ENCODE measurements around the gene DMPK.

Gene DMPK

DNA sequence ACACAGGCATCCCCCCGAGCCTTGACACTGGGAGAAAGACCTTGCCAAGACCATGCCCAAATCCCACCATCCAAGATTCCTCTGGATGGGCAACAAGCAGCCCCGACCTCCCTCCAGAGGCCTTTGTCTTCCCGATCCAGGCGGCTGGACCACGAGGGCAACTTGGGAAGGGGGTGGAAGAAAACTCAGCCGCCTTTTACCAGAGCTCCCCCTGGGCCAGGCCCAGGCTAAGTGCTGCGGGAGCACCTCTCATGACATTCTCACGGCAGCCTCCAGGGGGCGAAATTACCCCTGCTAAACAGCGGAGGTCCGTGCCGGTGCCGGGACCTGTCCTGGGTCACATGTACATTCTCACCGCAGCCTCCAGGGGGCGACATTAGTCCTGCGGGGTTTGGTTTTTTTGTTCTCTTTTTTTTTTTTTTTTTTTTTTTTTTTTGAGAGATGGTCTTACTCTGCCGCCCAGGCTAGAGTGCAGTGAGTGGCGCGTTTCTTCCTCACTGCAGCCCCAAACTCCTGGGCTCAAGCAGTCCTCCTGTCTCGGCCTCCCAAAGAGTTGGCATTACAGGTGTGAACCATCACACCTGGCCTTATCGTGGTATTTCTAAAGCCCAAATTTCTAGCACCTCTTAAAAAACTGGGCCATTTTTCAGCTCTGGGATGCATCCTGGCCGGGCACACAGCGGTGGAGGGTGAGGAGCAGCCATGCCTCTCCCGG lies 34.9 kb upstream of the DMPK start:
- peak; percentile 92 for ATAC-seq
- TF ChIP-seq ZFP30 (CRISPR knock-in tag; IDR thresholded peaks at IDR 0.05) (no peak), TCF4 (CRISPR knock-in tag; IDR thresholded peaks at IDR 0.05; ENCODE audit: borderline replicate concordance) (no peak), GLIS3 (CRISPR knock-in tag; IDR thresholded peaks at IDR 0.05) (no peak), CSDC2 (CRISPR knock-in tag; IDR thresholded peaks at IDR 0.05) (no peak), BACH2 (CRISPR knock-in tag; IDR thresholded peaks at IDR 0.05; ENCODE audit: borderline replicate concordance) (no peak), OSR1 (CRISPR knock-in tag; IDR thresholded peaks at IDR 0.05) (no peak), ZFP3 (CRISPR knock-in tag; IDR thresholded peaks at IDR 0.05) (no peak), ZNF8 (CRISPR knock-in tag; IDR thresholded peaks at IDR 0.05) (no peak), RARB (CRISPR knock-in tag; IDR thresholded peaks at IDR 0.05) (no peak), ISL1 (CRISPR knock-in tag; IDR thresholded peaks at IDR 0.05) (no peak), SNAI2 (CRISPR knock-in tag; IDR thresholded peaks at IDR 0.05) (no peak), ZNF70 (CRISPR knock-in tag; IDR thresholded peaks at IDR 0.05) (no peak), TOX (CRISPR knock-in tag; IDR thresholded peaks at IDR 0.05; ENCODE audit: borderline replicate concordance) (no peak), POU6F1 (CRISPR knock-in tag; IDR thresholded peaks at IDR 0.05; ENCODE audit: borderline replicate concordance, low read depth) (no peak), ESRRG (CRISPR knock-in tag; IDR thresholded peaks at IDR 0.05) (no peak), PPARA (CRISPR knock-in tag; IDR thresholded peaks at IDR 0.05; ENCODE audit: borderline replicate concordance) (no peak)

- no peak for ATAC-seq
Measured at GRCh38 chr19:45816236-45817009, 34.1 kb upstream of the DMPK start.

DNA sequence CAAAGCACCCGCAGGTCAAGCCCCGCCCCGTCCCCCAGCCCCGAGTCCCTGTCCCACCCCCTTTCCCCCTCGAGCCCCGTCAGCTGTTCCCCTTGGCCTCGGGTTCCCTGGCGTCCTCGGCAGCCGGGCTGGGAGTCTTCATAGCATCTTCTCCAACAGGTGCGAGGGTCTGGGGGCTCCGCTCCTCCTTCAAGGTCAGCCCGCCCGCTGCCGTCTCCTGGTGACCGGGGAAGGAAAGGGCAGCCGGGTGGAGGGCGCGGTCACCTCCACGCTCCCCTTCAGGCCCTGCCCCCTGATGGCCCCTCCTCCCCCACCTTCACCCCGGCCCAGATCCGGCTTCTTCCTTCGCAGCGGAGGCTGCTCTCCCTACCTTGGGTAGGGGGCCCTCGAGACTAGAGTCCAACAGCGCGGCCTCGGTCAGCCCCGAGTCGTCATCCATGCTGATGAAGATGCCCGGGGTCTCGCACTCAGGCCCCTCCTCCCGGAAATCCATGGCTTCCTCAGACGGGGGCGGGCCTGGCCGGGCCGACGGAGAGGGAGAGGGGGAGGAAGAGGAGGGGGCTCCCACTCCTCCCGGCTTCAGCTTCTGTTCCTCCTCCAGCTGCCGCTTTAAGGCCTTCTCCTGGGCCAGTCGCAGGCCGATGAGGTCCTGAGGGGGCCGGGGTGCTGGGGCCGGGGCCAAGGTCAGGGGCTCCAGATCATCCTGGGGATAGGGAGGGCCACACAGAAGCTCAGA lies 33.4 kb upstream of the DMPK start:
- ATAC-seq, result no peak
- TF ChIP-seq ISL1 (CRISPR knock-in tag; IDR thresholded peaks at IDR 0.05), result no peak
- TF ChIP-seq ZNF8 (CRISPR knock-in tag; IDR thresholded peaks at IDR 0.05), result no peak
- no peak for TF ChIP-seq SNAI2 (CRISPR knock-in tag; IDR thresholded peaks at IDR 0.05)
- TF ChIP-seq GLIS3 (CRISPR knock-in tag; IDR thresholded peaks at IDR 0.05), result no peak
- TF ChIP-seq BACH2 (CRISPR knock-in tag; IDR thresholded peaks at IDR 0.05; ENCODE audit: borderline replicate concordance), result no peak
- no peak for TF ChIP-seq ESRRG (CRISPR knock-in tag; IDR thresholded peaks at IDR 0.05)
- TF ChIP-seq PPARA (CRISPR knock-in tag; IDR thresholded peaks at IDR 0.05; ENCODE audit: borderline replicate concordance), result no peak
- TF ChIP-seq CREB5 (CRISPR knock-in tag; IDR thresholded peaks at IDR 0.05; ENCODE audit: low read depth), result no peak
- no peak for TF ChIP-seq ZC3H10 (CRISPR knock-in tag; IDR thresholded peaks at IDR 0.05)
- no peak for TF ChIP-seq ZFP3 (CRISPR knock-in tag; IDR thresholded peaks at IDR 0.05)
- TF ChIP-seq POU6F1 (CRISPR knock-in tag; IDR thresholded peaks at IDR 0.05; ENCODE audit: borderline replicate concordance, low read depth), result no peak
- no peak for TF ChIP-seq OSR1 (CRISPR knock-in tag; IDR thresholded peaks at IDR 0.05)
- TF ChIP-seq ZNF565 (CRISPR knock-in tag; conservative IDR thresholded peaks at IDR 0.05; ENCODE audit: low read depth), result no peak
- no peak for TF ChIP-seq TCF4 (CRISPR knock-in tag; IDR thresholded peaks at IDR 0.05; ENCODE audit: borderline replicate concordance)
- TF ChIP-seq RARB (CRISPR knock-in tag; IDR thresholded peaks at IDR 0.05), result no peak
- TF ChIP-seq, protein P1, sequence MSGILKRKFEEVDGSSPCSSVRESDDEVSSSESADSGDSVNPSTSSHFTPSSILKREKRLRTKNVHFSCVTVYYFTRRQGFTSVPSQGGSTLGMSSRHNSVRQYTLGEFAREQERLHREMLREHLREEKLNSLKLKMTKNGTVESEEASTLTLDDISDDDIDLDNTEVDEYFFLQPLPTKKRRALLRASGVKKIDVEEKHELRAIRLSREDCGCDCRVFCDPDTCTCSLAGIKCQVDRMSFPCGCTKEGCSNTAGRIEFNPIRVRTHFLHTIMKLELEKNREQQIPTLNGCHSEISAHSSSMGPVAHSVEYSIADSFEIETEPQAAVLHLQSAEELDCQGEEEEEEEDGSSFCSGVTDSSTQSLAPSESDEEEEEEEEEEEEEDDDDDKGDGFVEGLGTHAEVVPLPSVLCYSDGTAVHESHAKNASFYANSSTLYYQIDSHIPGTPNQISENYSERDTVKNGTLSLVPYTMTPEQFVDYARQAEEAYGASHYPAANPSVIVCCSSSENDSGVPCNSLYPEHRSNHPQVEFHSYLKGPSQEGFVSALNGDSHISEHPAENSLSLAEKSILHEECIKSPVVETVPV (CRISPR knock-in tag; IDR thresholded peaks at IDR 0.05), result no peak
- no peak for TF ChIP-seq ARNTL (CRISPR knock-in tag; IDR thresholded peaks at IDR 0.05; ENCODE audit: borderline replicate concordance, low read depth)
- TF ChIP-seq PATZ1 (CRISPR knock-in tag; IDR thresholded peaks at IDR 0.05; ENCODE audit: borderline replicate concordance), result no peak

More at GRCh38 chr19:45816236-45817009, 34.1 kb upstream of the DMPK start:
- TF ChIP-seq ZNF70 (CRISPR knock-in tag; IDR thresholded peaks at IDR 0.05), result no peak
- no peak for TF ChIP-seq ISL1 (CRISPR knock-in tag; IDR thresholded peaks at IDR 0.05)
- TF ChIP-seq TCF4 (CRISPR knock-in tag; IDR thresholded peaks at IDR 0.05; ENCODE audit: borderline replicate concordance), result no peak
- TF ChIP-seq CSDC2 (CRISPR knock-in tag; IDR thresholded peaks at IDR 0.05), result no peak
- TF ChIP-seq RARB (CRISPR knock-in tag; IDR thresholded peaks at IDR 0.05), result no peak
- TF ChIP-seq ESRRG (CRISPR knock-in tag; IDR thresholded peaks at IDR 0.05), result no peak
